ENCODE measurements around the gene PEPD.

The PEPD gene

DNA sequence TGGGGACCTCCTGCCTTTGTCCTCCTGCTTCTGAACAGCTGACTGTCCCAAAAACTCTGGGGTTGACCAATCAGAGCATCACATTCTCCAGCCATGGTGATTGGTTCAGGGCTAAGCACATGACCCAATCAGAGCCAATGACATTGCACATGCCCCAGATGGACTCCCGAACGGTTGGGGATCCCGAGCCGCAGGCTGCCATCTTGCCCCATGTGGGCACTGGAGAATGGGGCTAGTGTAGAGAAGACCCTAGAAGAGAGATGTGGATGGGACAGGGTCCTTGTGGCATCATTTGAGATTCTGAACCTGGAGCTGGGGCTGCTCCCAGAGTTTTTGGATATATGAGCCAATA lies 31.3 kb upstream of the PEPD start:
- H3F3A ChIP-seq (ENCODE audit: insufficient read depth), result no peaks in the 10 kb centered on the region
- H3K27me3 ChIP-seq (ENCODE audit: low read length), result no peaks in the 10 kb centered on the region
- TF ChIP-seq CTCF (IDR thresholded peaks at IDR 0.05; ENCODE audit: insufficient read depth, low read length, poor library complexity, severe bottlenecking) (no peak), EZH2phosphoT487 (conservative IDR thresholded peaks at IDR 0.05; ENCODE audit: low read length) (no peak)
- no peak overlapping the region for H3K27ac ChIP-seq (ENCODE audit: low read depth, low read length)
- no peaks in the 10 kb centered on the region for H3K9me3 ChIP-seq (ENCODE audit: insufficient read depth, low read length)
- H3K4me2 ChIP-seq (ENCODE audit: low read depth, low read length, poor library complexity, severe bottlenecking), result no peak overlapping the region
- no peak overlapping the region for H3K9ac ChIP-seq (ENCODE audit: low read length)
- H3K4me3 ChIP-seq (ENCODE audit: insufficient read depth, low read length, poor library complexity, severe bottlenecking), result no peak overlapping the region
- no peaks in the 10 kb centered on the region for H3K9me2 ChIP-seq (replicated peaks; ENCODE audit: insufficient read depth, low read length)
- H3K36me3 ChIP-seq (ENCODE audit: low read length), result no peaks in the 10 kb centered on the region
- no peaks in the 10 kb centered on the region for H4K20me1 ChIP-seq (ENCODE audit: low read depth, low read length)
- no peak overlapping the region for H2AFZ ChIP-seq (ENCODE audit: low read depth, low read length, severe bottlenecking)
- no peaks in the 10 kb centered on the region for H3K79me2 ChIP-seq (ENCODE audit: insufficient read depth, low read length)

GRCh38 chr19:33552191-33552927 lies 30.8 kb upstream of the PEPD start:
- H3K36me3 ChIP-seq (ENCODE audit: low read length), result no peaks in the 10 kb centered on the region
- H3K27ac ChIP-seq (ENCODE audit: low read depth, low read length), result no peak overlapping the region
- H3K9ac ChIP-seq (ENCODE audit: low read length), result no peak overlapping the region
- TF ChIP-seq EZH2phosphoT487 (conservative IDR thresholded peaks at IDR 0.05; ENCODE audit: low read length) (no peak), CTCF (IDR thresholded peaks at IDR 0.05; ENCODE audit: insufficient read depth, low read length, poor library complexity, severe bottlenecking) (no peak)
- no peaks in the 10 kb centered on the region for H4K20me1 ChIP-seq (ENCODE audit: low read depth, low read length)
- no peak overlapping the region for H3K4me2 ChIP-seq (ENCODE audit: low read depth, low read length, poor library complexity, severe bottlenecking)
- no peaks in the 10 kb centered on the region for H3K9me3 ChIP-seq (ENCODE audit: insufficient read depth, low read length)
- no peak overlapping the region for H3K4me3 ChIP-seq (ENCODE audit: insufficient read depth, low read length, poor library complexity, severe bottlenecking)
- no peaks in the 10 kb centered on the region for H3K79me2 ChIP-seq (ENCODE audit: insufficient read depth, low read length)
- H3F3A ChIP-seq (ENCODE audit: insufficient read depth), result no peaks in the 10 kb centered on the region
- H2AFZ ChIP-seq (ENCODE audit: low read depth, low read length, severe bottlenecking), result no peak overlapping the region
- no peaks in the 10 kb centered on the region for H3K27me3 ChIP-seq (ENCODE audit: low read length)
- H3K9me2 ChIP-seq (replicated peaks; ENCODE audit: insufficient read depth, low read length), result no peaks in the 10 kb centered on the region

GRCh38 chr19:33551676-33552075 lies 30.1 kb upstream of the PEPD start:
- H3F3A ChIP-seq (ENCODE audit: insufficient read depth), result no peaks in the 10 kb centered on the region
- no peaks in the 10 kb centered on the region for H3K9me3 ChIP-seq (ENCODE audit: insufficient read depth, low read length)
- H3K36me3 ChIP-seq (ENCODE audit: low read length), result no peaks in the 10 kb centered on the region
- TF ChIP-seq CTCF (IDR thresholded peaks at IDR 0.05; ENCODE audit: insufficient read depth, low read length, poor library complexity, severe bottlenecking) (no peak), EZH2phosphoT487 (conservative IDR thresholded peaks at IDR 0.05; ENCODE audit: low read length) (no peak)
- no peak overlapping the region for H3K9ac ChIP-seq (ENCODE audit: low read length)
- no peaks in the 10 kb centered on the region for H3K9me2 ChIP-seq (replicated peaks; ENCODE audit: insufficient read depth, low read length)
- no peaks in the 10 kb centered on the region for H3K79me2 ChIP-seq (ENCODE audit: insufficient read depth, low read length)
- H3K4me3 ChIP-seq (ENCODE audit: insufficient read depth, low read length, poor library complexity, severe bottlenecking), result no peak overlapping the region
- no peak overlapping the region for H3K27ac ChIP-seq (ENCODE audit: low read depth, low read length)
- no peaks in the 10 kb centered on the region for H4K20me1 ChIP-seq (ENCODE audit: low read depth, low read length)
- H3K27me3 ChIP-seq (ENCODE audit: low read length), result no peaks in the 10 kb centered on the region
- H3K4me2 ChIP-seq (ENCODE audit: low read depth, low read length, poor library complexity, severe bottlenecking), result no peak overlapping the region
- H2AFZ ChIP-seq (ENCODE audit: low read depth, low read length, severe bottlenecking), result no peak overlapping the region
